ENCODE data around the gene FETUB.

- TF ChIP-seq CTCF (IDR thresholded peaks at IDR 0.05; ENCODE audit: insufficient read depth, low read length) (no peak), REST (IDR thresholded peaks at IDR 0.05; ENCODE audit: insufficient replicate concordance, low read depth) (no peak), GABPA (IDR thresholded peaks at IDR 0.05; ENCODE audit: low read depth) (no peak), POLR2AphosphoS5 (IDR thresholded peaks at IDR 0.05; ENCODE audit: low read depth) (no peak), SPI1 (IDR thresholded peaks at IDR 0.05; ENCODE audit: borderline replicate concordance, low read depth) (no peak)
Measured at GRCh38 chr3:186626254-186626847, 13.8 kb upstream of the FETUB start.
